GM12801 (cell line): Measurements from ENCODE around the gene APOH.

Source experiments
- TF ChIP-seq, protein P1 (sequence below): IDR thresholded peaks from one replicate; pipeline ENCODE4 v1.5.1; 2011; ENCODE audit warnings: control low read depth; ENCODE audit not compliant: insufficient read length; ENCODE audit errors: extremely low read depth

APOH gene

DNA sequence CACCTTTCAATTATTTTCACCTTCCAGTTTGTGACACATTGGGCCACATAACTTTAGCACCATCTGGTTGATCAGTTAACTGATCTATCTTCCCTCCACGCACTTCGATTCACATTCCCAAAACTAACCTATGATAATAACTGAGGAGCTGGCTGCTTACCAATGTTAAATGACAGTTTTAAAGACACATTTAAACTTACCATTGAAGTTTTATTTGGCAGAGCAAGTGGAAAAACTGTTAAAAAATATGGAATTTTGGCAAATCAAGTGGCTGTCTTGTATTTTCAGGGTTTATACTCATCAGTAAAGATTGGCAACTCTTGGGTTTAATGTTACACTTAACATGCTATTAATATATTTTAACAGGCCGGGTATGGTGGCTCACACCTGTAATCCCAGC lies 5.4 kb upstream of the APOH start:
- TF ChIP-seq, protein P1, sequence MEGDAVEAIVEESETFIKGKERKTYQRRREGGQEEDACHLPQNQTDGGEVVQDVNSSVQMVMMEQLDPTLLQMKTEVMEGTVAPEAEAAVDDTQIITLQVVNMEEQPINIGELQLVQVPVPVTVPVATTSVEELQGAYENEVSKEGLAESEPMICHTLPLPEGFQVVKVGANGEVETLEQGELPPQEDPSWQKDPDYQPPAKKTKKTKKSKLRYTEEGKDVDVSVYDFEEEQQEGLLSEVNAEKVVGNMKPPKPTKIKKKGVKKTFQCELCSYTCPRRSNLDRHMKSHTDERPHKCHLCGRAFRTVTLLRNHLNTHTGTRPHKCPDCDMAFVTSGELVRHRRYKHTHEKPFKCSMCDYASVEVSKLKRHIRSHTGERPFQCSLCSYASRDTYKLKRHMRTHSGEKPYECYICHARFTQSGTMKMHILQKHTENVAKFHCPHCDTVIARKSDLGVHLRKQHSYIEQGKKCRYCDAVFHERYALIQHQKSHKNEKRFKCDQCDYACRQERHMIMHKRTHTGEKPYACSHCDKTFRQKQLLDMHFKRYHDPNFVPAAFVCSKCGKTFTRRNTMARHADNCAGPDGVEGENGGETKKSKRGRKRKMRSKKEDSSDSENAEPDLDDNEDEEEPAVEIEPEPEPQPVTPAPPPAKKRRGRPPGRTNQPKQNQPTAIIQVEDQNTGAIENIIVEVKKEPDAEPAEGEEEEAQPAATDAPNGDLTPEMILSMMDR, result no peak

GRCh38 chr17:66233023-66233753 lies 4.0 kb upstream of the APOH start:
- TF ChIP-seq, protein P1, result no peak

DNA sequence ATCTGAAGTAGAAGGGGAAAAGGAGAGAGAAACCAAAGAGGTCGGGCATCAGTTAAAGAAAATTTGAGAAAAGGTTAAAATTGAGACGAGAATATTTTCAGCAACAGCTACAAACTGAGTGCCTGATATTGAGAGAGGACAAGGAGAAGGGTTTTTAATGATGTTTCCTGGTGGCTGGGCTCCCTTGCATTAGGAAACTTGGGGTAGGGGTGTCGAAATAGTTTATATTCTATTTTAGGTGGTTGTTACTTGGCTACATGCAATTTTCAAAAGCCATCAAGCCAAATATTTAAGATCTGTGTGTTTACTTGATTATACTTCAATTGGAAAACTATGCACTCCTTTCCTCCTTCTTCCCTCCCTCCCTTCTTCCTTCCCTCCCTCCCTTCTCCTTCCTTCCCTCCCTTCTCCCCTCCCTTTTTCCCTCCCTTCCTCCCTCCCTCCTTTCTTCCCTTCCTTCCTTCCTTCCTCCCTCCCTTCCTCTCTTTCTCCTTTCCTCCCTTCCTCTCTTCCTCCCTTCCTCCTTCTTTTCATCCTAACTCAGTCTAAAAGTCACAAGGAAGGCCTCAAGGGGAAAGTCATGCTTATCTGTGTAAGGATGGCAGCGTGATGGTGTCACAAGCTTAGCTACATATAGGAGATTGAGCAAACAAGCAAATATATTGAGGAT lies 1.8 kb upstream of the APOH start:
- TF ChIP-seq, protein P1, result no peak

GRCh38 chr17:66229783-66230538 lies 746 bp upstream of the APOH start:
- TF ChIP-seq, protein P1, result no peak

DNA sequence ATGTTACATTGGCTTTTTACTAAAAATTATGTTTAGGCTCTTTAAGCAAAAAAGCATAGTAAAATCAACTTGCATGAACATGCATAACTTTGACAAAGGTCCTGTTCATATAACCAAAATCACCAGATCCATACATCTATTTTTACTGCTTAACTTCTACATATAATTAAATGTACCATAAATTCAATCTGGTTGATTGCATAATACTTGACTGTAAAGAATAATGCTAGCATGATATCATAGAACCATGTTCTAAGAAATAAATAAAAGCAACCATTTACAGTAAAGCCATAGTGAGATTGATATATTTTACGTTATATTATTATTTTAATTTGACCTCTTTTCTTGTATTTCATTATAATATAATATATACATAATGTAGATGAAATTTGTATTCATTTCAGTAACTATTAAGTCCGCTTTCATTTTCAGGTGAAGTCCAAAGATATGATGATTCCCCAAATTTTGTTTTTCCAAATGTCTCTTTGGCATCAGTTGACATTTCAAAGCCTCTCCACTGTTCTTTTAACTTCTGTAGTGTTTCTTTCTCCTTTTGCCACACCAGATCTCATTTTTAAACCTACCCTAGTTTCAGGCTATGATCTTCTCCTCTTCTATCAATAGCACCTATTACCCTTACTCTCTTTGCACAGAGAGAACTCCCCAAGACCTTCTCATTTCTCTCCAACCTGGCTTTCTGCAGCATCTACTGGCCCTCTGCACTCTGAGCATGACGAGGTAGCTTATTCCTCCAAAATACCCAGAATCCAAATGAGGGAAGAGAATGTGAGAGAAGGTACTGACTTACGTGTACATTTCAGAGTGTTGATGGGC lies 1.8 kb downstream of the APOH start:
- TF ChIP-seq, protein P1, result no peak

DNA sequence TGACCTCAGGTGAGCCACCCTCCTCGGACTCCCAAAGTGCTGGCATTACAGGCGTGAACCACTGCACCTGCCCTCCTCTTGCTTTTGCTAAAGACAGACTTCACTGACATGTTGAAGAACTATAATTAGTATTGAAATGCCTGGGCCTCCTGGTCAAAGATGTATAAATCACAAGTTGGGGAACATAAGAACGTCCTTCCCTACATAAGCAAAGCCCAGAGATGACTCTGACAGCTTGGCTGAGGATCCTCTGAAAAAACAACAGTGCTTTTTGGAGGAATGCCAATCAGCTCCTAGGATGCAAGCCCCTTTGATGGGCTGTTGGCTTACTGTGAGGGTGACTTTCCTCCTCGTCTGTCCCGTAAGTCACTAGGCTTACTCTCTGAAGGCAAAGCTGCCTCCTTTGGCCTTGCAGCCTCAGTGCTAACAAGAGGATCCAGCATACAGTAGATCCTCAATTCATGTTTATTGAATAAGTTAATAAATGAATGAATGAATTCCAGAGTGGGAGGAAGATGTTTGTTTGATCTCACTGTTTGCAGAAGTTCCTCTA lies 6.3 kb downstream of the APOH start:
- TF ChIP-seq, protein P1, result no peak
